GM23338 (cell line): ENCODE results near the gene SOX1.

Experiments
- EZH2 ChIP-seq: fragments of 200-600 bp; sonication (generic); IDR thresholded peaks from one replicate; pipeline ENCODE4 v1.8.0; 2017; ENCODE audit warnings: antibody characterized with exemption, mild to moderate bottlenecking, low read depth; ENCODE audit not compliant: unreplicated experiment
- TF ChIP-seq, protein P1 (sequence below), 2 experiments: fragments of 200-600 bp in 1 of 2; sonication (generic) in 1 of 2; conservative IDR thresholded peaks; 2 replicates each; pipeline versions ENCODE4 v1.5.1 to v1.6.1; 2016 to 2017; ENCODE audit warnings: antibody characterized with exemption in 2 of 2, low read depth in 2 of 2, mild to moderate bottlenecking in 2 of 2, moderate library complexity in 1 of 2
- TF ChIP-seq, protein P2 (sequence below): IDR thresholded peaks from one replicate; pipeline ENCODE4 v1.6.1; 2018; ENCODE audit warnings: antibody characterized with exemption; ENCODE audit not compliant: unreplicated experiment

DNA sequence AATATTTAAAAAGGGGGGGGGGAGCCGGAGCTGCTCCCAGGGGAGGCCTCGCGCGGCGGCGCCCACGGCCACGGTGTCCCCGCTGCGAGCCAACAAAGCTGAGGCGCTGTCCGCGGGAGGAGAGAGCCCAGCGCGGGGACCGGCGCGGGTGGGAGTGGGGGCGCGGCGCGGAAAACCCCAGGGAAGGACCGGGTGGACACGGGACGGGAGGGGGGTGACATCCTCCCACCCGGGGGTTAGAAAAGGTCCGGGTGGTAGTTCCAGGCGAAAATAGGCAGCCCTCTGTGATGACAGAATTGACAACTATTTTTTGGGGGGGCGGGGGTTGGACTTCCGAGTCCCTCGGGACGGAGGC, 11.1 kb upstream of the SOX1 start:
- no peak for TF ChIP-seq EZH2
- TF ChIP-seq, protein P1, sequence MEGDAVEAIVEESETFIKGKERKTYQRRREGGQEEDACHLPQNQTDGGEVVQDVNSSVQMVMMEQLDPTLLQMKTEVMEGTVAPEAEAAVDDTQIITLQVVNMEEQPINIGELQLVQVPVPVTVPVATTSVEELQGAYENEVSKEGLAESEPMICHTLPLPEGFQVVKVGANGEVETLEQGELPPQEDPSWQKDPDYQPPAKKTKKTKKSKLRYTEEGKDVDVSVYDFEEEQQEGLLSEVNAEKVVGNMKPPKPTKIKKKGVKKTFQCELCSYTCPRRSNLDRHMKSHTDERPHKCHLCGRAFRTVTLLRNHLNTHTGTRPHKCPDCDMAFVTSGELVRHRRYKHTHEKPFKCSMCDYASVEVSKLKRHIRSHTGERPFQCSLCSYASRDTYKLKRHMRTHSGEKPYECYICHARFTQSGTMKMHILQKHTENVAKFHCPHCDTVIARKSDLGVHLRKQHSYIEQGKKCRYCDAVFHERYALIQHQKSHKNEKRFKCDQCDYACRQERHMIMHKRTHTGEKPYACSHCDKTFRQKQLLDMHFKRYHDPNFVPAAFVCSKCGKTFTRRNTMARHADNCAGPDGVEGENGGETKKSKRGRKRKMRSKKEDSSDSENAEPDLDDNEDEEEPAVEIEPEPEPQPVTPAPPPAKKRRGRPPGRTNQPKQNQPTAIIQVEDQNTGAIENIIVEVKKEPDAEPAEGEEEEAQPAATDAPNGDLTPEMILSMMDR (conservative IDR thresholded peaks at IDR 0.05; ENCODE audit: low read depth in 2 of 2) = no peak
- TF ChIP-seq, protein P2, sequence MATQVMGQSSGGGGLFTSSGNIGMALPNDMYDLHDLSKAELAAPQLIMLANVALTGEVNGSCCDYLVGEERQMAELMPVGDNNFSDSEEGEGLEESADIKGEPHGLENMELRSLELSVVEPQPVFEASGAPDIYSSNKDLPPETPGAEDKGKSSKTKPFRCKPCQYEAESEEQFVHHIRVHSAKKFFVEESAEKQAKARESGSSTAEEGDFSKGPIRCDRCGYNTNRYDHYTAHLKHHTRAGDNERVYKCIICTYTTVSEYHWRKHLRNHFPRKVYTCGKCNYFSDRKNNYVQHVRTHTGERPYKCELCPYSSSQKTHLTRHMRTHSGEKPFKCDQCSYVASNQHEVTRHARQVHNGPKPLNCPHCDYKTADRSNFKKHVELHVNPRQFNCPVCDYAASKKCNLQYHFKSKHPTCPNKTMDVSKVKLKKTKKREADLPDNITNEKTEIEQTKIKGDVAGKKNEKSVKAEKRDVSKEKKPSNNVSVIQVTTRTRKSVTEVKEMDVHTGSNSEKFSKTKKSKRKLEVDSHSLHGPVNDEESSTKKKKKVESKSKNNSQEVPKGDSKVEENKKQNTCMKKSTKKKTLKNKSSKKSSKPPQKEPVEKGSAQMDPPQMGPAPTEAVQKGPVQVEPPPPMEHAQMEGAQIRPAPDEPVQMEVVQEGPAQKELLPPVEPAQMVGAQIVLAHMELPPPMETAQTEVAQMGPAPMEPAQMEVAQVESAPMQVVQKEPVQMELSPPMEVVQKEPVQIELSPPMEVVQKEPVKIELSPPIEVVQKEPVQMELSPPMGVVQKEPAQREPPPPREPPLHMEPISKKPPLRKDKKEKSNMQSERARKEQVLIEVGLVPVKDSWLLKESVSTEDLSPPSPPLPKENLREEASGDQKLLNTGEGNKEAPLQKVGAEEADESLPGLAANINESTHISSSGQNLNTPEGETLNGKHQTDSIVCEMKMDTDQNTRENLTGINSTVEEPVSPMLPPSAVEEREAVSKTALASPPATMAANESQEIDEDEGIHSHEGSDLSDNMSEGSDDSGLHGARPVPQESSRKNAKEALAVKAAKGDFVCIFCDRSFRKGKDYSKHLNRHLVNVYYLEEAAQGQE = no peak
